Subcutaneous adipose tissue (tissue), 4 donors: Measurements from ENCODE around the gene PFKFB2. TPM values are rescaled to one million over a fixed set of nuclear protein-coding genes. Genes with fewer than 3 reads are reported as not detected.

Experiments
- total RNA-seq, 4 donors: library from RNA; depleted of rRNA; stranded (reverse); fragments of >200 nt; gene quantifications; one replicate each; pipeline ENCODE4 v1.1.0, GENCODE V29; 2016
- TF ChIP-seq, protein P1 (sequence below): fragments of 450-650 bp; IDR thresholded peaks from one replicate; pipeline ENCODE4 v1.5.1; 2016; ENCODE audit warnings: low read depth, mild to moderate bottlenecking, control low read depth, antibody characterized with exemption, moderate library complexity

Gene PFKFB2
- total RNA-seq, 4 donors from 2014 or later: 5.1 to 7.5 (median 5.8) TPM

GRCh38 chr1:207088161-207088560, 35.1 kb downstream of the PFKFB2 start:
- TF ChIP-seq, protein P1, sequence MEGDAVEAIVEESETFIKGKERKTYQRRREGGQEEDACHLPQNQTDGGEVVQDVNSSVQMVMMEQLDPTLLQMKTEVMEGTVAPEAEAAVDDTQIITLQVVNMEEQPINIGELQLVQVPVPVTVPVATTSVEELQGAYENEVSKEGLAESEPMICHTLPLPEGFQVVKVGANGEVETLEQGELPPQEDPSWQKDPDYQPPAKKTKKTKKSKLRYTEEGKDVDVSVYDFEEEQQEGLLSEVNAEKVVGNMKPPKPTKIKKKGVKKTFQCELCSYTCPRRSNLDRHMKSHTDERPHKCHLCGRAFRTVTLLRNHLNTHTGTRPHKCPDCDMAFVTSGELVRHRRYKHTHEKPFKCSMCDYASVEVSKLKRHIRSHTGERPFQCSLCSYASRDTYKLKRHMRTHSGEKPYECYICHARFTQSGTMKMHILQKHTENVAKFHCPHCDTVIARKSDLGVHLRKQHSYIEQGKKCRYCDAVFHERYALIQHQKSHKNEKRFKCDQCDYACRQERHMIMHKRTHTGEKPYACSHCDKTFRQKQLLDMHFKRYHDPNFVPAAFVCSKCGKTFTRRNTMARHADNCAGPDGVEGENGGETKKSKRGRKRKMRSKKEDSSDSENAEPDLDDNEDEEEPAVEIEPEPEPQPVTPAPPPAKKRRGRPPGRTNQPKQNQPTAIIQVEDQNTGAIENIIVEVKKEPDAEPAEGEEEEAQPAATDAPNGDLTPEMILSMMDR: no peak

GRCh38 chr1:207088701-207089626, 35.9 kb downstream of the PFKFB2 start, which contains the start of gene C4BPB:
Gene C4BPB (plus strand): TSS chr1:207088860. CDS start chr1:207089532, 672 bp downstream.
- TF ChIP-seq, protein P1: no peak

- TF ChIP-seq, protein P1: no peak
These were observed 36.7 kb downstream of the PFKFB2 start for GRCh38 chr1:207089627-207090355.

- TF ChIP-seq, protein P1: no peak
These were observed 38.3 kb downstream of the PFKFB2 start for GRCh38 chr1:207091200-207091908.

GRCh38 chr1:207093944-207094343, 40.9 kb downstream of the PFKFB2 start:
- TF ChIP-seq, protein P1: no peak

DNA sequence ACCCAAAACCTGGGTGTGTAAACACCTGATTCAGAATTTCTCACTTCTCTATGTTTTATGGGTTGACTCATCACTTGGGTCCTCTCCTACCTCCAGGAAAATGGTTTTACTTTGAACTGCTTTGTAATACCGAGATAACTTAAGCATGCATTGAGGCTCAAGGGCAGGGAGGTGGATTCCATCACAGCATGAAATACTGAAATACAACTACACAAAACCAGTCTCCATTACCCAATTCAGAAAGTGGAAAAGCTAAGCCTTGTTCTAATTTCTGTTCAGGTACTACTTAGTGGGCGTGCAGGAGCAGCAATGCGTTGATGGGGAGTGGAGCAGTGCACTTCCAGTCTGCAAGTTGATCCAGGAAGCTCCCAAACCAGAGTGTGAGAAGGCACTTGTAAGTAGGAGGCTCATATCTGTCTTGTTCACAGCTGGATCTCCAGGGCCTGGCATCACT, 44.8 kb downstream of the PFKFB2 start:
- TF ChIP-seq, protein P1: no peak
